GM23338 (cell line): Measurements from ENCODE around the gene RAD51.

Experiments
- CREB1 ChIP-seq: fragments of 250-450 bp; sonication (Bioruptor Pico); IDR thresholded peaks from 2 replicates; pipeline ENCODE4 v1.5.0; 2020; ENCODE audit warnings: low read depth, mild to moderate bottlenecking, moderate library complexity
- EZH2 ChIP-seq: fragments of 200-600 bp; sonication (generic); IDR thresholded peaks from one replicate; pipeline ENCODE4 v1.8.0; 2017; ENCODE audit warnings: antibody characterized with exemption, mild to moderate bottlenecking, low read depth; ENCODE audit not compliant: unreplicated experiment
- EZH2phosphoT487 ChIP-seq: fragments of 200-600 bp; sonication (generic); IDR thresholded peaks from one replicate; pipeline ENCODE4 v1.8.1; 2018; ENCODE audit warnings: antibody characterized with exemption; ENCODE audit not compliant: unreplicated experiment
- JUNB ChIP-seq: IDR thresholded peaks from one replicate; pipeline ENCODE4 v1.6.1; 2016; ENCODE audit warnings: antibody characterized with exemption; ENCODE audit not compliant: unreplicated experiment
- POLR2AphosphoS5 ChIP-seq: IDR thresholded peaks from 2 replicates; pipeline ENCODE4 v1.6.1; 2016; ENCODE audit warnings: antibody characterized with exemption, low read depth
- STAT1 ChIP-seq: IDR thresholded peaks from one replicate; pipeline ENCODE4 v1.6.1; 2016; ENCODE audit warnings: antibody characterized with exemption; ENCODE audit not compliant: unreplicated experiment
- TF ChIP-seq, protein P1 (sequence below), 2 experiments: fragments of 200-600 bp in 1 of 2; sonication (generic) in 1 of 2; conservative IDR thresholded peaks; 2 replicates each; pipeline versions ENCODE4 v1.5.1 to v1.6.1; 2016 to 2017; ENCODE audit warnings: antibody characterized with exemption in 2 of 2, low read depth in 2 of 2, mild to moderate bottlenecking in 2 of 2, moderate library complexity in 1 of 2
- TF ChIP-seq, protein P2 (sequence below): IDR thresholded peaks from one replicate; pipeline ENCODE4 v1.6.1; 2018; ENCODE audit warnings: antibody characterized with exemption; ENCODE audit not compliant: unreplicated experiment

DNA sequence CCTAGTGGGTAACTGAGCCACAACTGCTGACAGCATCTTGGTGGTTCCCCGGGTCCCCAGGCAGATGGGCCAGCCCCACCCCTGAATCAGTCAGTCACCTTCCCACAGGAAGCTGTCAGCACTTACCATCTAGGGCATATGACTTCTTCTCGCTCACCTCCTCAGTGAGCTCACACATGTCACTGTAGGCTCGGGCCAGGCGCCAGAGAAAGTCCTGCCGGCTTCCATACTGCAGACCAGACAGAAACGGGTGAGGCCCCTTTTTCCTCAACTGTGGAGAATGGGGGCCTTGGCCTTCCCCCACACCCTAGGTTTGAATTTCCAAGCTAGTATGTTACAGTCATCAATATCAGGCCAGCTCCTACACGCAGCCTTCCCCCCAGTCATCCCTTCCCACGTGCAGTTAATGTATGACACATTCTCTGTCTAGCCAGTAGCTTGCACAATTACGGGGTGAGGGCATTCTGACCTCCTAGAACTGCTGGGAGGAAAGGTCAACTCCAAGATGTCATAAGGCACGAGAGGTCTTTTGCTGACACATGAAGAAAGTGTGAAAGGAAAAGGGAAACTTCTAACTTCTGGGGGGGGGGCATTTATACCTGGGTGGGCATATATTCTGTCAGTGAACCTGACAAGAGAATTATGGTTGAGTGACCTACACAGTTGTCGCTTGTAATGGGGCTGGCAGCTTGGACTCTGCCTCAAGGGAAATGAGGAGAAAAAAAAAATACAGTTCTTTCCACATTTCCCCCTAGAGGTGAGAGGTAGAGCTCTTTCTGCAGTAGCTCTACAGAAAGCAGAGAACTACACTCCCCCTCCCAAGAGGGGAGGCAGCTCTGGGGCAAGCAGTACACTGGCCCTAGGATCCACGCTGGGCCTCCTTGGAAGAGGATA lies 49.2 kb downstream of the RAD51 start:
- TF ChIP-seq EZH2 (no peak), POLR2AphosphoS5 (no peak), CREB1 (no peak), EZH2phosphoT487 (no peak), JUNB (no peak), STAT1 (no peak)
- TF ChIP-seq, protein P1, sequence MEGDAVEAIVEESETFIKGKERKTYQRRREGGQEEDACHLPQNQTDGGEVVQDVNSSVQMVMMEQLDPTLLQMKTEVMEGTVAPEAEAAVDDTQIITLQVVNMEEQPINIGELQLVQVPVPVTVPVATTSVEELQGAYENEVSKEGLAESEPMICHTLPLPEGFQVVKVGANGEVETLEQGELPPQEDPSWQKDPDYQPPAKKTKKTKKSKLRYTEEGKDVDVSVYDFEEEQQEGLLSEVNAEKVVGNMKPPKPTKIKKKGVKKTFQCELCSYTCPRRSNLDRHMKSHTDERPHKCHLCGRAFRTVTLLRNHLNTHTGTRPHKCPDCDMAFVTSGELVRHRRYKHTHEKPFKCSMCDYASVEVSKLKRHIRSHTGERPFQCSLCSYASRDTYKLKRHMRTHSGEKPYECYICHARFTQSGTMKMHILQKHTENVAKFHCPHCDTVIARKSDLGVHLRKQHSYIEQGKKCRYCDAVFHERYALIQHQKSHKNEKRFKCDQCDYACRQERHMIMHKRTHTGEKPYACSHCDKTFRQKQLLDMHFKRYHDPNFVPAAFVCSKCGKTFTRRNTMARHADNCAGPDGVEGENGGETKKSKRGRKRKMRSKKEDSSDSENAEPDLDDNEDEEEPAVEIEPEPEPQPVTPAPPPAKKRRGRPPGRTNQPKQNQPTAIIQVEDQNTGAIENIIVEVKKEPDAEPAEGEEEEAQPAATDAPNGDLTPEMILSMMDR (conservative IDR thresholded peaks at IDR 0.05; ENCODE audit: low read depth in 2 of 2), result no peak; a peak in 1 of 4 replicates
- TF ChIP-seq, protein P2, sequence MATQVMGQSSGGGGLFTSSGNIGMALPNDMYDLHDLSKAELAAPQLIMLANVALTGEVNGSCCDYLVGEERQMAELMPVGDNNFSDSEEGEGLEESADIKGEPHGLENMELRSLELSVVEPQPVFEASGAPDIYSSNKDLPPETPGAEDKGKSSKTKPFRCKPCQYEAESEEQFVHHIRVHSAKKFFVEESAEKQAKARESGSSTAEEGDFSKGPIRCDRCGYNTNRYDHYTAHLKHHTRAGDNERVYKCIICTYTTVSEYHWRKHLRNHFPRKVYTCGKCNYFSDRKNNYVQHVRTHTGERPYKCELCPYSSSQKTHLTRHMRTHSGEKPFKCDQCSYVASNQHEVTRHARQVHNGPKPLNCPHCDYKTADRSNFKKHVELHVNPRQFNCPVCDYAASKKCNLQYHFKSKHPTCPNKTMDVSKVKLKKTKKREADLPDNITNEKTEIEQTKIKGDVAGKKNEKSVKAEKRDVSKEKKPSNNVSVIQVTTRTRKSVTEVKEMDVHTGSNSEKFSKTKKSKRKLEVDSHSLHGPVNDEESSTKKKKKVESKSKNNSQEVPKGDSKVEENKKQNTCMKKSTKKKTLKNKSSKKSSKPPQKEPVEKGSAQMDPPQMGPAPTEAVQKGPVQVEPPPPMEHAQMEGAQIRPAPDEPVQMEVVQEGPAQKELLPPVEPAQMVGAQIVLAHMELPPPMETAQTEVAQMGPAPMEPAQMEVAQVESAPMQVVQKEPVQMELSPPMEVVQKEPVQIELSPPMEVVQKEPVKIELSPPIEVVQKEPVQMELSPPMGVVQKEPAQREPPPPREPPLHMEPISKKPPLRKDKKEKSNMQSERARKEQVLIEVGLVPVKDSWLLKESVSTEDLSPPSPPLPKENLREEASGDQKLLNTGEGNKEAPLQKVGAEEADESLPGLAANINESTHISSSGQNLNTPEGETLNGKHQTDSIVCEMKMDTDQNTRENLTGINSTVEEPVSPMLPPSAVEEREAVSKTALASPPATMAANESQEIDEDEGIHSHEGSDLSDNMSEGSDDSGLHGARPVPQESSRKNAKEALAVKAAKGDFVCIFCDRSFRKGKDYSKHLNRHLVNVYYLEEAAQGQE, result no peak
